Gastrocnemius medialis (tissue), 4 donors: ENCODE data around the gene RHBDD1. TPM values are rescaled to one million over a fixed set of nuclear protein-coding genes. Genes with fewer than 3 reads are reported as not detected.

Experiments used
- ATAC-seq, 2 donors: fragments of 150-250 bp; one replicate each; pipeline ENCODE4 v1.9.1; 2016
- DNase-seq, 2 donors: peaks; one replicate each; pipeline ENCODE4 v3.0.0-alpha.2; 2019
- H3K27ac ChIP-seq, 4 donors: fragments of 200-600 bp; sonication (generic); 1 replicate in 1 of 4; 2 replicates in 3 of 4; pipeline ENCODE4 v1.5.1; 2016 to 2018; ENCODE audit warnings: mild to moderate bottlenecking in 2 of 4, moderate library complexity in 1 of 4
- H3K27me3 ChIP-seq, 3 donors: fragments of 200-600 bp; sonication (generic) in 2 of 3; 1 replicate in 1 of 3; 2 replicates in 2 of 3; pipeline versions ENCODE4 v1.5.1 to v1.6.0; 2016 to 2019; ENCODE audit warnings: mild to moderate bottlenecking in 1 of 3, moderate library complexity in 1 of 3
- H3K36me3 ChIP-seq, 2 donors: fragments of 200-600 bp; sonication (generic) in 1 of 2; one replicate each; pipeline ENCODE4 v1.5.1; 2017 to 2018
- H3K4me1 ChIP-seq, 2 donors: fragments of 200-600 bp; sonication (generic) in 1 of 2; one replicate each; pipeline ENCODE4 v1.5.1; 2016 to 2017; ENCODE audit warnings: mild to moderate bottlenecking in 2 of 2
- H3K4me3 ChIP-seq, 4 donors: fragments of 200-600 bp; sonication (generic) in 3 of 4; 1 replicate in 1 of 4; 2 replicates in 3 of 4; pipeline ENCODE4 v1.5.1; 2016 to 2019; ENCODE audit warnings: mild to moderate bottlenecking in 2 of 4
- H3K9me3 ChIP-seq, 3 donors: fragments of 200-600 bp; sonication (generic) in 2 of 3; 1 replicate in 1 of 3; 2 replicates in 2 of 3; pipeline ENCODE4 v1.5.1; 2016 to 2019
- POLR2A ChIP-seq, 2 donors: fragments of 450-650 bp; IDR thresholded peaks; one replicate each; pipeline ENCODE4 v1.6.1; 2017; ENCODE audit warnings: antibody characterized with exemption in 2 of 2, mild to moderate bottlenecking in 2 of 2, moderate library complexity in 2 of 2
- in situ Hi-C, 4 donors: fragments of 200-750 bp; cut with MboI; loops; one replicate each; pipeline versions ENCODE4 v1.15.0 to v1.8.0; 2017; ENCODE audit warnings: low sequenced_read_pairs in 4 of 4
- intact Hi-C: fragments of 100-400 bp; cut with DNase I; formaldehyde crosslinking; loops from one replicate; pipeline ENCODE4 v1.15.1; 2023; ENCODE audit warnings: low total_unique reads
- total RNA-seq, 4 donors: library from RNA; depleted of rRNA; stranded (reverse); fragments of >200 nt; gene quantifications; one replicate each; pipeline versions ENCODE4 v1.1.0 to v1.2.3, GENCODE V29; 2016
- TF ChIP-seq, protein P1 (sequence below), 5 experiments: fragments of 450-650 bp in 3 of 5; fragments of 200-600 bp in 2 of 5; sonication (generic) in 2 of 5; IDR thresholded peaks in 4 of 5; conservative IDR thresholded peaks in 1 of 5; 1 replicate in 4 of 5; 2 replicates in 1 of 5; pipeline ENCODE4 v1.5.1; 2016 to 2019; ENCODE audit warnings: antibody characterized with exemption in 5 of 5, mild to moderate bottlenecking in 3 of 5, moderate library complexity in 3 of 5

Gene RHBDD1
- total RNA-seq, 4 donors from 2014 or later: 6.2 to 14.2 (median 8.7) TPM

GRCh38 chr2:226873051-226873620, 37.3 kb downstream of the RHBDD1 start:
- DNase-seq (no peak), ATAC-seq (no peak)
- Histone ChIP-seq H3K27ac (no peak overlapping the region), H3K27me3 (no peaks in the 10 kb centered on the region), H3K36me3 (no peaks in the 10 kb centered on the region), H3K4me3 (no peak overlapping the region), H3K9me3 (no peaks in the 10 kb centered on the region), H3K4me1 (no peaks in the 10 kb centered on the region)
- intact Hi-C loops: no loop called here
- TF ChIP-seq, protein P1, sequence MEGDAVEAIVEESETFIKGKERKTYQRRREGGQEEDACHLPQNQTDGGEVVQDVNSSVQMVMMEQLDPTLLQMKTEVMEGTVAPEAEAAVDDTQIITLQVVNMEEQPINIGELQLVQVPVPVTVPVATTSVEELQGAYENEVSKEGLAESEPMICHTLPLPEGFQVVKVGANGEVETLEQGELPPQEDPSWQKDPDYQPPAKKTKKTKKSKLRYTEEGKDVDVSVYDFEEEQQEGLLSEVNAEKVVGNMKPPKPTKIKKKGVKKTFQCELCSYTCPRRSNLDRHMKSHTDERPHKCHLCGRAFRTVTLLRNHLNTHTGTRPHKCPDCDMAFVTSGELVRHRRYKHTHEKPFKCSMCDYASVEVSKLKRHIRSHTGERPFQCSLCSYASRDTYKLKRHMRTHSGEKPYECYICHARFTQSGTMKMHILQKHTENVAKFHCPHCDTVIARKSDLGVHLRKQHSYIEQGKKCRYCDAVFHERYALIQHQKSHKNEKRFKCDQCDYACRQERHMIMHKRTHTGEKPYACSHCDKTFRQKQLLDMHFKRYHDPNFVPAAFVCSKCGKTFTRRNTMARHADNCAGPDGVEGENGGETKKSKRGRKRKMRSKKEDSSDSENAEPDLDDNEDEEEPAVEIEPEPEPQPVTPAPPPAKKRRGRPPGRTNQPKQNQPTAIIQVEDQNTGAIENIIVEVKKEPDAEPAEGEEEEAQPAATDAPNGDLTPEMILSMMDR (IDR thresholded peaks at IDR 0.05 in 4 of 5, conservative IDR thresholded peaks at IDR 0.05 in 1 of 5): no peak
- TF ChIP-seq POLR2A (IDR thresholded peaks at IDR 0.05): no peak
- in situ Hi-C loops: no loop called here

DNA sequence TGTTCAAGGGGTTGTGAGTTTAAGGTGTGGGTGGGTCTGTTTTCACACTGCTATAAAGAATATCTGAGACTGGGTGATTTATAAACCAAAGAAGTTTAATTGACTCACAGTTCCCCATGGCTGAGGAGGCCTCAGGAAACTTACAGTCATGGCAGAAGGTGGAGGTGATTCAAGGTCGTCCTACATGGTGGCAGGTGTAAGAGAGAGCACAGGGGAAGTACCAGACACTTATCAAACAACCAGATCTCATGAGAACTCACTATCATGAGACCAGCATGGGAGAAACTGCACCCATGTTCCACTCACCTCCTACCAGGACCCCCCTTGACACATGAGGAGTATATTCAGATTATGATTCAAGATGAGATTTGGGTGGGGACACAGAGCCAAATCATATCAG, 38.0 kb downstream of the RHBDD1 start:
- in situ Hi-C loops: no loop called here
- intact Hi-C loops: no loop called here
- H3K27me3 ChIP-seq: no peaks in the 10 kb centered on the region

GRCh38 chr2:226874749-226875148, 38.9 kb downstream of the RHBDD1 start:
- no peak for DNase-seq
- no peak overlapping the region for H3K4me3 ChIP-seq
- intact Hi-C loops (no loop called here), in situ Hi-C loops (no loop called here)
- no peaks in the 10 kb centered on the region for H3K27me3 ChIP-seq
- no peaks in the 10 kb centered on the region for H3K9me3 ChIP-seq
- no peak overlapping the region for H3K27ac ChIP-seq
- H3K36me3 ChIP-seq: no peaks in the 10 kb centered on the region
- no peaks in the 10 kb centered on the region for H3K4me1 ChIP-seq
- no peak for ATAC-seq
- TF ChIP-seq, protein P1 (IDR thresholded peaks at IDR 0.05 in 4 of 5, conservative IDR thresholded peaks at IDR 0.05 in 1 of 5): no peak
- no peak for TF ChIP-seq POLR2A (IDR thresholded peaks at IDR 0.05)

More for the DNA sequence above, 38.0 kb downstream of the RHBDD1 start:
- ATAC-seq: no peak
- no peak for TF ChIP-seq POLR2A (IDR thresholded peaks at IDR 0.05)
- TF ChIP-seq, protein P1 (IDR thresholded peaks at IDR 0.05 in 4 of 5, conservative IDR thresholded peaks at IDR 0.05 in 1 of 5): no peak
- Histone ChIP-seq H3K4me3 (no peak overlapping the region), H3K4me1 (no peaks in the 10 kb centered on the region), H3K36me3 (no peaks in the 10 kb centered on the region), H3K9me3 (no peaks in the 10 kb centered on the region), H3K27ac (no peak overlapping the region)
- no peak for DNase-seq

GRCh38 chr2:226875438-226876225, 39.8 kb downstream of the RHBDD1 start:
- DNase-seq (no peak), ATAC-seq (no peak)
- in situ Hi-C loops (no loop called here), intact Hi-C loops (no loop called here)
- TF ChIP-seq POLR2A (IDR thresholded peaks at IDR 0.05): no peak
- TF ChIP-seq, protein P1 (IDR thresholded peaks at IDR 0.05 in 4 of 5, conservative IDR thresholded peaks at IDR 0.05 in 1 of 5): no peak
- Histone ChIP-seq H3K36me3 (no peaks in the 10 kb centered on the region), H3K27ac (no peak overlapping the region), H3K4me3 (no peak overlapping the region), H3K9me3 (no peaks in the 10 kb centered on the region), H3K4me1 (no peaks in the 10 kb centered on the region), H3K27me3 (no peaks in the 10 kb centered on the region)
